Ovary (tissue), 9 donors: ENCODE measurements around the gene KRT33A. TPM values are rescaled to one million over a fixed set of nuclear protein-coding genes. Genes with fewer than 3 reads are reported as not detected.

Experiments used
- DNase-seq, 5 donors: peaks; one replicate each; pipeline ENCODE4 v3.0.0-alpha.2; 2019 to 2020
- H3K27ac ChIP-seq, 2 donors: fragments of 200-600 bp; one replicate each; pipeline versions ENCODE4 v1.5.1 to v1.8.0; 2019 to 2022
- H3K27me3 ChIP-seq: fragments of 200-600 bp; one replicate; pipeline ENCODE4 v1.8.0; 2022
- H3K36me3 ChIP-seq: fragments of 200-600 bp; sonication (generic); one replicate; pipeline ENCODE4 v1.5.1; 2019
- H3K4me1 ChIP-seq: one replicate; pipeline ENCODE4 v1.8.1; 2013; ENCODE audit warnings: mild to moderate bottlenecking, moderate library complexity; ENCODE audit not compliant: insufficient read depth
- H3K4me3 ChIP-seq: fragments of 200-600 bp; sonication (generic); one replicate; pipeline ENCODE4 v1.5.1; 2017
- H3K9me3 ChIP-seq, 2 donors: fragments of 200-600 bp in 1 of 2; sonication (generic) in 1 of 2; one replicate each; pipeline versions ENCODE4 v1.5.1 to v1.8.1; 2013 to 2019; ENCODE audit warnings: mild to moderate bottlenecking in 1 of 2, moderate library complexity in 1 of 2
- CTCF ChIP-seq, 3 donors: fragments of 450-650 bp in 2 of 3; fragments of 200-600 bp in 1 of 3; IDR thresholded peaks; one replicate each; pipeline versions ENCODE4 v1.5.1 to v1.8.0; 2016 to 2022; ENCODE audit warnings: antibody characterized with exemption in 3 of 3, mild to moderate bottlenecking in 1 of 3
- EP300 ChIP-seq: sonication (generic); formaldehyde crosslinking; IDR thresholded peaks from one replicate; pipeline ENCODE4 v1.6.1; 2017; ENCODE audit warnings: antibody characterized with exemption
- POLR2A ChIP-seq: fragments of 450-650 bp; IDR thresholded peaks from one replicate; pipeline ENCODE4 v1.6.1; 2017; ENCODE audit warnings: antibody characterized with exemption, mild to moderate bottlenecking, moderate library complexity
- WGBS, 3 donors: extraction: QIAGEN DNeasy Blood & Tissue Kit in 1 of 3; methylation state at CpG; one replicate each; pipeline versions ENCODE4 v1.1.5 to v1.1.7; 2013 to 2017; 5-methylcytosine and 5-hydroxymethylcytosine counted together
- intact Hi-C, 4 donors: fragments of 100-400 bp; cut with DNase I; formaldehyde crosslinking; loops; one replicate each; pipeline versions ENCODE4 v1.11.0 to v1.15.1; 2022 to 2023
- polyA plus RNA-seq, 2 donors: library from polyadenylated mRNA; stranded (reverse); fragments of 200-250 nt in 1 of 2; fragments of 350-450 nt in 1 of 2; fragmentation: Illumina TruSeq in 1 of 2; extraction: RNeasy Lipid Tissue Mini Kit (QIAGEN cat#74804) in 1 of 2; gene quantifications; one replicate each; pipeline ENCODE4 v1.2.3, GENCODE V29; 2013 to 2014
- total RNA-seq, 7 donors: library from RNA; depleted of rRNA in 2 of 7; stranded (reverse); fragments of >200 nt in 2 of 7; fragmentation: NEBNext Ultra II Directional in 3 of 7; extraction: Animal tissue kit (Norgen Biotek cat#: 25700) in 3 of 7; gene quantifications; one replicate each; pipeline versions ENCODE4 v1.1.0 to v1.2.4, GENCODE V29; 2016 to 2023
- donor health status: DM: no; HTN: no; CAD: no; lungs with moderate emphysema.
- donor health status: DM: no; HTN: no; CAD: no.
- donor health status: Bipolar disorder and iron deficiency.
- donor health status: DM: yes; HTN: yes; CAD: no.
- donor health status: DM: no; HTN: no; CAD: no.
- donor health status: DM: yes; HTN: yes; CAD: no.

The KRT33A gene
- total and polyA plus RNA-seq, 9 donors = not detected

- Histone ChIP-seq H3K36me3 (no peaks in the 10 kb centered on the region), H3K4me1 (no peaks in the 10 kb centered on the region), H3K4me3 (no peak overlapping the region), H3K9me3 (no peaks in the 10 kb centered on the region), H3K27me3 (no peaks in the 10 kb centered on the region), H3K27ac (no peak overlapping the region)
- intact Hi-C loops = no loop called here
- TF ChIP-seq POLR2A (no peak), EP300 (no peak), CTCF (IDR thresholded peaks at IDR 0.05) (no peak)
- no peak for DNase-seq
- WGBS, 3 donors = 92 to 97% (median 95%) methylated on average over 5 of the region's 5 CpGs
These were observed 17.5 kb downstream of the KRT33A start for GRCh38 chr17:41333098-41333497.

- Histone ChIP-seq H3K27ac (no peak overlapping the region), H3K4me1 (peaks cover 4% of the 10 kb centered on the region), H3K4me3 (no peak overlapping the region), H3K27me3 (no peaks in the 10 kb centered on the region), H3K9me3 (no peaks in the 10 kb centered on the region), H3K36me3 (no peaks in the 10 kb centered on the region)
- 87 to 90% (median 89%) methylated on average over 2 of the region's 2 CpGs for WGBS, 3 donors
- DNase-seq = no peak
- intact Hi-C loops = no loop called here
- no peak for TF ChIP-seq POLR2A
- TF ChIP-seq EP300 = no peak
- no peak for TF ChIP-seq CTCF (IDR thresholded peaks at IDR 0.05)
These were observed 18.4 kb downstream of the KRT33A start for GRCh38 chr17:41332239-41332638.

- Histone ChIP-seq H3K27me3 (no peaks in the 10 kb centered on the region), H3K36me3 (no peaks in the 10 kb centered on the region), H3K4me3 (no peak overlapping the region), H3K4me1 (peaks cover 4% of the 10 kb centered on the region), H3K27ac (no peak overlapping the region), H3K9me3 (no peaks in the 10 kb centered on the region)
- 79 to 83% (median 82%) methylated on average over 6 to 7 of the region's 7 CpGs for WGBS, 3 donors
- intact Hi-C loops = no loop called here
- no peak for TF ChIP-seq EP300
- TF ChIP-seq POLR2A = no peak
- no peak for TF ChIP-seq CTCF (IDR thresholded peaks at IDR 0.05)
- DNase-seq = no peak
These were observed 19.0 kb downstream of the KRT33A start for GRCh38 chr17:41331606-41332005.

- intact Hi-C loops = no loop called here
- TF ChIP-seq CTCF (IDR thresholded peaks at IDR 0.05) = no peak
- WGBS, 3 donors = 52 to 56% (median 55%) methylated on average over 13 of the region's 13 CpGs
These were observed 21.2 kb downstream of the KRT33A start for GRCh38 chr17:41329279-41329948.

More at GRCh38 chr17:41329279-41329948, 21.2 kb downstream of the KRT33A start:
- Histone ChIP-seq H3K36me3 (no peaks in the 10 kb centered on the region), H3K9me3 (no peaks in the 10 kb centered on the region), H3K4me3 (no peak overlapping the region), H3K27ac (no peak overlapping the region), H3K27me3 (no peaks in the 10 kb centered on the region), H3K4me1 (peaks cover 4% of the 10 kb centered on the region)
- DNase-seq = peak in 1 of 5 donors; percentile 26
